GM12873 (cell line): ENCODE results near the gene MCAM.

Experiments
- CTCF ChIP-seq: IDR thresholded peaks from 2 replicates; pipeline ENCODE4 v1.5.1; 2012; ENCODE audit warnings: low read depth, mild to moderate bottlenecking, moderate library complexity, low read length, control low read depth; ENCODE audit not compliant: insufficient read depth; ENCODE audit errors: missing control alignments

The MCAM gene

GRCh38 chr11:119284344-119285157 is 32.4 kb downstream of the MCAM start:
- peak; percentile 57 for TF ChIP-seq CTCF

GRCh38 chr11:119282495-119282894 is 34.4 kb downstream of the MCAM start:
- TF ChIP-seq CTCF = no peak

- TF ChIP-seq CTCF = no peak
These were observed 39.3 kb downstream of the MCAM start for GRCh38 chr11:119277660-119278059.

GRCh38 chr11:119273721-119274120 is 43.2 kb downstream of the MCAM start:
- no peak for TF ChIP-seq CTCF

GRCh38 chr11:119267645-119268044 is 49.3 kb downstream of the MCAM start:
- no peak for TF ChIP-seq CTCF

- TF ChIP-seq CTCF = no peak
These were observed 50.2 kb downstream of the MCAM start for GRCh38 chr11:119266517-119267255.

GRCh38 chr11:119266063-119266462 is 50.9 kb downstream of the MCAM start:
- TF ChIP-seq CTCF = no peak
